Measurements from ENCODE around the gene GPR108.
"Not testable (repeated sequence)": the region's sequence is repeated elsewhere in the genome, so short reads cannot be mapped to it uniquely, and the experiment has no call there.

GPR108 gene

DNA sequence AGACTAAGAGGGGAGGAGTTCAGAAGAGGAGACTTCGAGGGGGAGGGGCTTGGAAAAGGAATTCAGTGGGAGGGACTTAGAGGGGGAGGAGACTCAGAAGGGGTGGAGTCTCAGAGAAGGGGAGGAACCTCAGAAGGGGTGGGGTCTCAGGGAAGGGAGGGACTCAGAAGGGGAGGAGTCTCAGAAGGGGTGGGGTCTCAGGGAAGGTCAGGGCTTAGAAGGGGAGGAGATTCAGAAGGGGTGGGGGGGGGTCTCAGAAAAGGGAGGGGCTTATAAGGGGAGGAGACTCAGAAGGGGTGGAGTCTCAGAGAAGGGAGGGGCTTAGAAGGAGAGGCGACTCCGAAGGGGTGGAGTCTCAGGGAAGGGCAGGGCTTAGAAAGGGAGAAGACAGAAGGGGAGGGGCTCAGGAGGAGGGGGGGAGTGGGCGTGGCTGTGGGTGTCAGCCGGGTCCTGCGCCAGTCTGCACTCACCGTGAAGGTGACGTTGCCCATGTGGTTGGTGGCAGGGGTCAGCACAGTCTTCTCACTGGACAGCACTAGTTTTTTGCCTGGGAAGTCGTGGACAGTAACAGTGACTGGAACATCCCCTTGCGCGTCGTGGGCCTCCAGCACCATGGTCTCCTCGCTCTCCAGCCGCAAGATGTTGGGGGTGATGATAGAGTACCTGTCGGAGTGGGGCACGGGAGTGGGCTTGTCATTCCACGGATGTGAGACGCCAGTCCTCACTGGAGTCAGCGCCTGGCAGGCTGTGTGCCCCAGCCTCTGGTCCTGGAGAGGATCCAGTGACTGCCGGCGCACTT is 18.4 kb downstream of the GPR108 start:
- DNase-seq, result peak; percentile 70

DNA sequence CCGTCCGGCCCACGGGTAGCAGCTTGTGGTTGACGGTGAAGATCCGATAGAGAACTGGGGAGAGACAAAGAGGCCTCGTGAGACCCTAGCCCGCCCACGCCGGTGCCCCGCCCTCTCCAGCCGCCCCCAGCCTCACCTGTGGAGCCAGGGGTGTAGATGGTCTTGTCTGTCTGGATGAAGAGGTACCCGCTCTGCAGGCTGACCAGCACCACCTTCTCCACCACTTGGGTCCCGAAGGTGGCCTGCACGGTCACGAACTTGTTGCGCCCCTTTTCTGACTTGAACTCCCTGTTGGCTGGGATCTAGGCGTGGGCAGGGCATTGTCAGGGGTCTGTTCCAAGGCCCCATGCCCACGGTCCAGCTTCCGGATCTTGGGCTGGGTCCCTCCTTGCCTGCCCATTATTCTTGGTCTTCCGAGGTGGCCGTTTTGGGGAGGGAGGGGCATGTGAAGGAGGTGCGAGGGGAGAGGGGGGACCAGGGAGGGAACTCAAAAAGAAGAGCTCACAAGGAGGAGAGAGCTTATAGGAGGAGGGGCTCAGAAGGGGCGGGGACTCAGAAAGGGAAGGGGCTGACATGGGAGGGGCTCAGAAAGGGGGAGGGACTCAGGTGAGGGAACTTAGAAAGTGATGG is 19.2 kb downstream of the GPR108 start:
- no peak for DNase-seq

DNA sequence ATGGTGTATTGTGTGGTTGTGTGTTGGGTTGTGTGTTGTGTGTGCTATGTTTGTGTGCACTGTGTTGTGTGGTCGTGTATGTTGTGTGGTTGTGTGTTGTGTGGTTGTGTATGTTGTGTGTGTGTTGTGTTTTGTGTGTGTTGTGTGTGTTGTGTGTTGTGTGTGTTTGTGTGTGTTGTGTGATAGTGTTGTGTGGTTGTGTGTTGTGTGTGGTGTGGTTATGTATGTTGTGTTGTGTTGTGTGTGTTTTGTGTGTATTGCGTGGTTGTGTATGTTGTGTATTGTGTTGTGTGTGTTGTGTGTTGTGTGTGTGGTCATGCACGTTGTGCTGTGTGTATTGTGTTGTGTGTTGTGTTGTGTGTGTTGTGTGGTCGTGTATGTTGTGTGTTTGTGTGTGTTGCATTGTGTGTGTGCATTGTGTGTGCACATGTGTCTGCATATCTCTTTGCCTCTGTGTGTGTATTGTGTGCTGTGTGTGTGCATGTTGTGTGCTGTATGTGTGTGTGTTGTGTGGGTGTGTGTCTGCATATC is 19.9 kb downstream of the GPR108 start:
- no peak for DNase-seq

DNA sequence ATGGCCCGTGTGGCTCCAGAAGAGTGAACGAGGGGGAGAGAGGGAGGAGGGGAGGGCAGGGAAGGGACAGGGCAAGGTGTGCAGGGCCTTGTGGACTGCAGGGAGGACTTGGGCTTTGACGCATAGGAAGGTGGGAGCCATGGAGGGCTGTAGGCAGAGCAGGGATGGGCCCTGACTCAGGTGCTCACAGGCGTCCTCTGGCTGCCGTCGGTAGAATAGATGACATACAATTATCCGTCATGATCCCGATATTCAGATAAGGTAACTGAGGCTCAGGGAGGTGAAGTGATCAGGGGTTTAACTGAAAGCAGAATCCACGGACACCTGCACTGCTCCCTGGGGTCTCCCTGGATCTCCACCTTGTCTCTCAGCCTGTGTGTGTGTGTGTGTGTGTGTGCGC is 20.3 kb downstream of the GPR108 start:
- DNase-seq, result no peak

DNA sequence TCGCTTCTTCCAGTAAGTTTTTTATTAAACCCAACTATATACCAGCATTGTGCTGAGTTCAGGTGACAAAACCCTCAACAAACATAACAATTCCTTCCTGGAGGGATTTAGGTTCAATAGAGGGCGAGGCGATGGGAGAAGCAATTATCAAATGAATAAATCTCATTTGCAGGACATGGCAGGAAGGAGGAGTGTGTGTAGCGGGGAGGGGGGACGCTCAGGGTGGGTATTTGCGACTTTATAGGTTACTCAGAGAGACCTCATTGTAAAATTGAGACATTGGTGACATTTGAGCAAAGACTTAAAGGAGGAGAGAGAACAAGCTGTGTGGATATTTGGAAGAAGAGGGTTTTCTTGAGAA is 20.8 kb downstream of the GPR108 start:
- no peak for DNase-seq

DNA sequence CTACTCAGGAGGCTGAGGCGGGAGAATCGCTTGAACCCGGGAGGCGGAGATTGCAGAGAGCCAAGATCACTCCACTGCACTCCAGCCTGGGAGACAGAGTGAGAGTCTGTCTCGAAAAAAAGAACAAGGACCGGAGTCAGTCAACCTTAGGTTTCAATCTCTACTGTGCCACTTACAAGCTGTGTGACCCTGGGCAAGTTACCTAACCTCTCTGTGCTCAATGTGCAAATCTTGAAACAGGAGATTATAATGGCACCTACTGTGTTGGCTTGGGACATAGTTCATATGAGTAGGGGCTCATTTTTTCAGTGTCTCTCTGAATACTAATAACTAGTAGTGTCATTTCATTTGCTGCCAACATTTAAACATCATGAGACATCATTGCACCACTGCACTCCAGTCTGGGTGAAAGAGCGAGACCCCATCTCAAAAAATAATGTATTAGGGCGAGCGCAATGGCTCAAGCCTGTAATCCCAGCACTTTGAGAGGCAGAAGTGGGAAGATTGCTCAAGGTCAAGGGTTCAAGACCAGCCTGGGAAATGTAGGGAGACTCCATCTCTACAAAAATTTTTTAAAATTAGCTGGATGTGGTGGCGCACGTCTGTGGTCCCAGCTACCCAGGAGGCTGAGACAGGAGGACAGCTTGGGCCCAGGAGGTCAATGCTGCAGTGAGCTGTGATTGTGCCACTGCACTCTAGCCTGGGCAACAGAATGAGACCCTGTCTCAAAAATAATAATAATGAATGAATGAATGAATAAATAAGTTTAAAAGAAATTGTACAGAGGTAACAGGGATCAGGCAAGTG is 22.4 kb downstream of the GPR108 start:
- no peak for DNase-seq

DNA sequence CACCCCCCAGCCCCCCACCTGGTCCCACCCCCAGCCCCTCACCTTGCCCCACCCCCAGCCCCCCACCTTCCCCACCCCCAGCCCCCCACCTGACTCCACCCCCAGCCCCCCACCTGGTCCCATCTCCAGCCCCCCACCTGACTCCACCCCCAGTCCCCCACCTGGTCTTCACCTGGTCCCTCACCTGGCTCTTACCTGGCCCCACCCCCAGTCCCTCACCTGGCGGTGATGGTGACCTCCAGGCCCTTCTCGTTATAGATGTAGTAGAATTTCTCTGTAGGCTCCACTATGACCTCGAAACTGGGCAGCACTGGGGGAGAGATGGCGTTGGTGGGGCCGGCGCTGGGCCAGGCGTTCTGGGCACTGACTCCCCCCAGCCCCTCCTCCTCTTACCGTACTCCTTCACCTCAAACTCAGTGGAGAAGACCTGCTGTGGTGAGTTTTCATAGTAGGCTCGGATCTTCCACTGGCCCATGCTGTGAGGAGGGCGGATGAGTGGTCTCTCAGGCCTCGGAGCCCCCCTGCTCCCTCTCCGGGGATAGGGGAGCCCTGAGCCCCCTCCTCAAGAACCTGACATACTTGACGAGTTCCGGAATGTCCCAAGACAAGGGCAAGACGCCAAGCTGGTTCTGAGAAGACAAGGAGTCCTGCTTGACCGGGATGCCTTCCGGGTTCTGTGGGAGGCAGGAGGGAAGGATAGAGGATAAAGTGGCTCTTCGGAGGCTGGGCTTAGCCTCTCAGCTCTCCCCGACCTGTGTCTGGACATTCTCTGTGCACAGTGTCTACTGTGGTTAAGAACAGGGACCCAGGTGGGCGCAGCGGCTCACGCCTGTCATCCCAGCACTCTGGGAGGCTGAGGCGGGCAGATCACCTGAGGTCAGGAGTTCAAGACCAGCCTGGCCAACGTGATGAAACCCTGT is 23.3 kb downstream of the GPR108 start:
- DNase-seq, result no peak

DNA sequence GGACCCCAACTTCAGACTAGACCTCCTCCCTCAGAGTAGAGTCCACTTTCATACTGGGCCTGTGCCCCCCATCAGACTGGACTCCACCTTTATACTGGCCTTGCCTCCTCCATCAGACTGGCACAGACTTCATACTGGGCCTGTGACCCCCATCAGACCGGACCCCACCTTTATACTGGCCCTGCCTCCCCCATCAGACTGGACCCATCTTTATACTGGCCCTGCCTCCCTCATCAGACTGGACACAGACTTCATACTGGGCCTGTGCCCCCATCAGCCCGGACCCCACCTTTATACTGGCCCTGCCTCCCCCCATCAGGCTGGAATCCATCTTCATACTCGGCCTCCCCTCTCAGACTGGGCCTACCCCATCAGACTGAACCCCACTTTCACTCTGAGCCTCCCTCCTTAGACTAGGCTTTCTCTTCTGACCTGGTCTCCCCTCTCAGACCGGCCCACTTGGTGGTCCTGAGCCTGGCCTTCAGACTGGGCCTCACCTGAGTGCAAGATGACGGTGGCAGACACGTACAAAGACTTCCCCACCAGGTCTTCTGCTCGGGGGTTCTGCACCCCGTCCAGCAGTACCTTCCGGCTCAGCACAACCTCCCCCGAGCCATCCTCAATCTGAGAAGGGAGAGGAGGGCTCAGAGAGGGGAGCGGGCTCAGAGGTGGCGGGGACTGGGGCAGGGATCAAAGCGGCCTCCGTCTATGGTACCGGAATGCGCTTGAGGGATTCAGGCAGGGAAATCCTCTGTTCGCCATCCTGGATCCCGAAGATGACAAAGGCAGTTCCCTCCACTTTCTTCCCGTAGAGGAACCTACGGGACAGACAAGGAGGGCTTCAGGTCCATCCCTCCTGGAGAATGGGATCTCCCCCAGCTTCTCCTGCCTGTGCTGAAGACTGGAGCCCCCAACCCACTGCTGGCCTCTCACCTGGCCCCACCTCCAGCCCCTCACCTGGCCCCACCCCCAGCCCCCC is 24.4 kb downstream of the GPR108 start:
- DNase-seq, result no peak

DNA sequence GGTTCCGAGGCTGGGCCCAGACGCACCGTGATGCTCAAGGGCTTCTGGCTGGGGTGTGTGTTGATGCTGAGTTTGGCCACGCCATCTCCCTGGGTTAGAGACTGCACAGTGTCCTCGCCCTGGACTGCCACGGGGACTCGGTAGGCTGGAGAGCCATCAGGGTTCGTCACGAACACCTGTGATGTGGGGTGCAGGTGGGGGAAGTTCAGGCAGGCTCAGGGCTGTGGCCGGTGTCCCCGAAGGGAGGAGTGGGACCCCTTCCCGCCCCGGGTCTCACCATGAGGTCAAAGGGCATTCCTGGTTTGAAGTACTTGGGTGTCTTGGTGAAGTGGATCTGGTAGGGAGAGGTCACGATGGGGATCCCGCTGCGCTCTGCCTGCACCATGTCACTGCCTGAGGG is 25.1 kb downstream of the GPR108 start:
- DNase-seq, result no peak

DNA sequence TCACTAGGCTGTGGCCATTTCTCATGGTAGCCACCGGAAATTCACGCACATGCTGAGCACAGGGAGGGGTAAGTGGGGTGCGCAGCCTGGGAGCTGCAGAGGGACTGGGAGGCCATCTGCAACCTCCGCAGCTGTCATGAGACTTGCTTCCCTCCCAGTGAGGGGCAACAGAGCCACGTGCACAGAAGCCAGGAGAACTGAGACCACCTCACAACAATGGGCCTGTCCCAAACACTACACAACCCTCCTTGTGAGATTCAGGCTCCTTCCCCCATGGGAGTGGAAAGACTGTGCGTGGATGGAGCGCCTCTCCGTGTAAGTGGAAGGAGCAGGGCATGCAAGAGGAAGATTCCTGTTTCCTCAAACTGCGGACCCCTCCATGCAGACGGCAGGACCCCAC is 25.8 kb downstream of the GPR108 start:
- DNase-seq, result no peak

DNA sequence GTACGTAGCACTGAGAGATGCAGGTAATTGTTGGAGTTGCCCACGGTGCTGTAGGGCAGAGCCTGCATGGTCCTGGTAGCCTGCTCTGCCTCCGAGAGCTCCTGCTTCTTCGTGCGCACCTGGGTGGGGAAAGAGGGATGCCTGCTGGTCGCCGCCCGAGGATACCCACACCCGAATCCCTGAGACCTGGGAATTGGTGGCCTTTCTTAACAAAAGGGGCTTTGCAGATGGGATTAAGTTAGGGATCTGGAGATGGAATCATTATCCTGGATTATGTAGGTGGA is 26.4 kb downstream of the GPR108 start:
- no peak for DNase-seq

DNA sequence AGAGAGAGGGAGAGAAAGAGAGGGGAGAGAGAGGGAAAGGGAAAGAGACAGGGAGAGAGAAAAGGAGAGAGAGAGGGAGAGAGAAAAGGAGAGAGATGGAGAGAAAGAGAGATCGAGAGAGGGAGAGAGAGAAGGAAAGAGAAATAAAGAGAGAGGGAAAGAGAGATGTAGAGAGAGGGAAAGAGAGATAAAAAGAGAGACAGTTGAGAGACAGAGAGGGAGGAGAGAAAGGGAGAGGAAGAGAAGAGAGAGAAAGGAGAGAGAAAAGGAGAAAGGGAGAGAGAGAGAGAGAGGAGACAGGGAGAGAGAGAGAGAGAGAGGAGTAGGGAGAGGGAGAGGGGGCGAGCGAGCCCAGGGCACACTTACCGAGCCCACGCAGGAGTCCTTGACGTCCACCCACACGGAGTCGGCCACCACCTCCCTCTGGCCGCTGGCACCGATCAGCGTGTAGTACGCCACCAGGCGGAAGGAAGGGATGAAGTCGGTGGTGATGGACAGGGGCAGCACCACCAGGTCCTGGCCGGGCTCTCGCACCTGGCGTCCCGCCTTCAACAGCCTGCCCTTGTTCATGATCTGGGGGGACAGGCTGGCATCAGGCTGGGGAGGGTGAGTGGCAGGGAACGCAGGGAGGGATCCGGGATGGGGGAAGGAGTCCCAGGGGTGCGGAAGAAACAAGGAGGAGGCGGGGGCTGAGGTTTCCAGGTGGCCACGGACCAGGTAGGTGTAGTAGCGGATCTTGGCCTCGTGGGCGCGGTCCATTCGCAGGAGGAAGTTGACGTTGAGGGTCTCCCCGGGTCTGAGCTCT is 26.9 kb downstream of the GPR108 start:
- no peak for DNase-seq

DNA sequence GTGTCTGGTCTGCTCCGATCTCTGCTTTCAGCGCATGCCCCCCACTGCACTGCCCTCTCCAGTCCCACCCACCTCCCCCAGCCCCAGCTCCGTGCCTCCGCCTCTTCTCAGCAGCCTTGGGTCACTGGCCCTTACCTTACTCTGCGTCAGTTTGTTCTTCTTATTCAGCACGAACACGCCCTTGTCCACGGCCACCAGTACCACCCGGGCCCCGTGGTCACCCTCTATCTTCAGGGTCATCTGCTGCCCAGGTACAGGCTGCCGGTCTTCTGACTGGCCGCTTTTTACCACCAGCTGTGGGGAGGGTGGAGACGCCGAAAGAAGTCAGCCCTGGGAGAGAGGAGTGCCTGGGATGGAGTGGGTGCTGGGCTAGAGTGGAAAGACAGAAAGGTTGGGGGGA is 27.8 kb downstream of the GPR108 start:
- DNase-seq, result no peak

DNA sequence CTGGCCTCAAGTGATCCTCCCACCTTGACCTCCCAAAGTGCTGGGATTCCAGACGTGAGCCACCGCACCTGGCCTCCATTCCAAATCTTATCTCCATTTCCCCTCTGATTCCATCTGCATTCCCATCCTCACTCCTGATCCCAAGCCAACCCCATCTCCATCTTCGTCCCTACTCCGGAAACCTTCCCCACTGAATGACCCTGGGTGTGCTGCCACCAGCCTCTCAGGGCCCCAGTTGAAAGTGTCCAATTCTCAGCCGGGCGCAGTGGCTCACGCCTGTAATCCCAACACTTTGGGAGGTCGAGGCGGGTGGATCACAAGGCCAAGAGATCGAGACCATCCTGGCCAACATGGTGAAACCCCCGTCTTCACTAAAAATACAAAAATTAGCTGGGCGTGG is 28.5 kb downstream of the GPR108 start:
- DNase-seq, result not testable (repeated sequence)

DNA sequence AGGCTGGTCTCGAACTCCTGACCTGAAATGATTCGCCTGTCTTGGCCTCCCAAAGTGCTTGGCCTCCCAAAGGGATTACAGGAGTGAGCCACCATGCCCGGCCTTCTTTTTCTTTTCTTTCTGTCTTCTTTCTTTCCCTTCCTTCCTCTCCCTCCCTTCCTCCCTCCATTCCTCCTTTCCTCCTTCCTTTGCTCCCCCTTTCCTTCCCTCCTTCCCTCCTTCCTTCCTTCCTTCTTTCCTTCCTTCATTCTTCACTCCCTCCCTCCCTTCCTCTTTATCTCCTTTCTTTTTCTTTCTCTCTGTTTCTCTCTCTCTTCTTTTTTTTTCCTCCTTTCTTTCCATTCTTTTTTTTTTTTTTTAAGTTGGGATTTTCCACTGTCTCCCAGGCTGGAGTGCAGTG is 29.0 kb downstream of the GPR108 start:
- no peak for DNase-seq

DNA sequence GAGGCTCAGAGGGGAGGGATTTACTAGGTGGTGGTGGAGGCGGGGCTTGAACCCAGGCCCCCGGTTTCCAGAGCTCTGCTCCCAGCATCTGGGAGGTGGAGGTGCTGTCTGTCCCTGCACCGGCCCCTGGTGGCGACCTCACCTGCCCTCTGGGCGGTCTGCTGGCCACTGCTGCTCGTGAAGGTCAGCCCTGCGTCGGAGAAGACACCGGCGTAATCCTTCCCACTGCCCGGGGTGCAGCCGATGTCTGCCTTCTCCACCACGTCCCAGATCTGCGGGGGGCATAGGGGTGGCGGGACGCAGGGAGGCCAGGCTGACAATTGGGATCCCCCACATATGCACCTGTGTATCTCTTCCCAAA is 29.7 kb downstream of the GPR108 start:
- no peak for DNase-seq

DNA sequence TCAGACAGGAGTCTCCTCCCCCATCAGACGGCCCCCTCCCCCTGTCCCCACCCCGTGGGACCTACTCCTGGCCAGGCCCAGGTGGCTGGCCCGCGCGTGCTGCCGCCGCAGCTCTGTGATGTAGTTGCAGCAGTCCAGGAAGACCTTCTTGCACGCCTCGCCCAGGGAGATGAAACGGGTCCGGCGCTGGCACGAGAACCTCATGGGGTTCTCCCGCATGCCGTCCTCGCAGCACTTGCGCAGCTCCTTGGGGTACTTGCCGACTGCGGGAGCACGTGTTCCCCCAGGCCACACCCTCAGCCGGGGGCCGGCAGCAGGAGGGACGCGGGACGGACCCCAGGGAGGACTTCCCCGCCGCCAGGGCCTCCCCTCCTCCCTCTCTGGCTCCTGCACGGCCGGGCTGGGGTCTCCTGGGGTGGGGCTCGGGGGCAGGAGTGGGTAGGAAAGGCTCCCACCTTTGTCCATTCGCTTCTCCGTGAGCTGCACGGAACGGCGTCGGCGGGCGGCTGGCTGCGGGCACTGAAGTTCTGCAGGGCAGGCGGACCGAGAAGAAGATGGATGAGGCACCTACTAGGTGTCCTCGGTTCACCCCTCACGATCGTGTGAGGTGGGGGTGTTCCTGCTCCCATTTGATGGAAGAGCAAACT is 30.2 kb downstream of the GPR108 start:
- no peak for DNase-seq

DNA sequence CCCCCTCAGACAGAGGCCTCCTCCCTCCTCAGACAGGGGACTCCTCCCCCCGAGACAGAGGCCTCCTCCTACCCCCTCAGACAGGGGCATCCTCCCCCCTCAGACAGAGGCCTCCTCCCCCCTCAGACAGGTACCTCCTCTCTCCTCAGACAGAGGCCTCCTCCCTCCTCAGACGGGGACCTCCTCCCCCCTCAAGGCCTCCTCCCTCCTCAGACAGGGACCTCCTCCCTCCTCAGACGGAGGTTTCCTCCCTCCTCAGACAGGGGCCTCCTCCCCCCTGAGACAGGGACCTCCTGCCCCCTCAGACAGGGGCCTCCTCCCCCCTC is 30.8 kb downstream of the GPR108 start:
- DNase-seq, result no peak

DNA sequence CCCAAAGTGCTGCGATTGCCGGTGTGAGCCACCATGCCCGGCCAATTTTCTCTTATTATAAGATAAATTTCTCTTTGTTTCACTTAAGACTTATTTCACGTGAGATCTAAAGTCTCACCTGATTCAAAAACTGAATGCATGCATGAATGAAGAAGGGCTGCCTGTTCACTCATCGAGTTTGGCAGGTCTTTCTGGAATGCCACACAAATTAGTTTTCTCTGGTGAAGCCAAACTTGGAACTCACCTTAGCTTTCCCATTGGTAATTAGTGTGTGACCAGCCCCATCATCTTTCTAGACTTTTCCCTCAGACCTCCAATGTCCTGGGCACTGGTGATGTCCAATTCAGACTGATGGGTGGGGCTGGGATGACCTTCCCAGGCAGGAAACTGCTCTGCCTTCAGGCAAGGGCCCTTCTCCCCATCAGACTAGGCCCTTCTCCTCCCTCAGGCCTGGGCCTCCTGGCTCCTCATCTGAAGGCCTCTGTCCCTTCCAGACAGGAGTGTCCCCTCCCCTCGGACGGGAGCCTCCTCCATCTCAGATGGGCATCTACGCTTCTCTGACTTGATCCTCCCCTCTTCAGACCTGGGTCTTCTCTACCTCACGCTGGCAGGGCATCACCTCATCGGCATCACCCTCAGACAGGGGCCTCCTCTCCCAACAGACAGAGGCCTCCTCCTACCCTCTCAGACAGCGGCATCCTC is 31.3 kb downstream of the GPR108 start:
- no peak for DNase-seq
